ENCODE results near the gene FAM47E. TPM values are rescaled to one million over a fixed set of nuclear protein-coding genes. Genes with fewer than 3 reads are reported as not detected.

Gene FAM47E
- total RNA-seq, 2 experiments from 2014 or later = 0.18 TPM; not detected in 1

- Mint-ChIP-seq H3K36me3 (peaks cover 2% of the 10 kb centered on the region), H3K27me3 (peaks cover 5% of the 10 kb centered on the region), H3K4me3 (peak within 1 kb of the TSS; percentile 79), H3K4me1 (peaks cover 30% of the 10 kb centered on the region), H3K27ac (peak within 1 kb of the TSS; percentile 91), H3K9me3 (ENCODE audit: low read depth) (no peaks in the 10 kb centered on the region)
- peak; percentile 84 for ATAC-seq
- CTCF ChIA-PET = interaction anchor here (0.6 to 2.1 kb wide), 4 partner anchors 34 to 92 kb away, joined by 4 to 10 read pairs (median 4); no protein-coding TSS in a partner anchor
- DNase-seq = peak; percentile 76
Measured at GRCh38 chr4:76213415-76214176, 37.9 kb upstream of the FAM47E start, which contains the start of gene SCARB2. SCARB2 (minus strand) TSS chr4:76213824; CDS start chr4:76213543, 281 bp downstream.

GRCh38 chr4:76214177-76214675 lies 37.3 kb upstream of the FAM47E start:
- peak overlapping the region; percentile 79 for H3K4me3 Mint-ChIP-seq

DNA sequence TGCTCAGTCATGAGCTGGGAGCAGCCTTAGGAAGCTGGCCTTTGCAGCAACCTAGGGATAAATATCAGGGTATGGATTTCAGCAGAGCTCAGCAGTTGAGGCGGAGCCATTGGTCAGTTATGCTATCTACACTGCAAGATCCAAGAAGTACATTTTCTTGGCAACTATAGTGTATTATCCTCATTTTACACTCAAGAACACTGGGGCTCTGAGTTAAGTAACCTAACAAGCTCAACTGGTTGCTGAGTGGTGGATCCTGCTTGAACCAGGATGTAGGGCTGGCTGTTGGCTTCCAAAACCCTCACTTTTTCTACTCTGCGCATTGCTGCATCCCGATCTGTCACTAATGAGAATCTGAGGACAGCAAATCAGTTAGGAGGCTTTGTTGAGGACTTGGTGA lies 36.4 kb upstream of the FAM47E start:
- Mint-ChIP-seq H3K9me3 (ENCODE audit: low read depth) (no peaks in the 10 kb centered on the region), H3K27me3 (peaks cover 5% of the 10 kb centered on the region), H3K4me1 (peaks cover 39% of the 10 kb centered on the region), H3K27ac (no peak overlapping the region), H3K4me3 (no peak overlapping the region), H3K36me3 (peaks cover 2% of the 10 kb centered on the region)
- DNase-seq = no peak
- CTCF ChIA-PET = interaction anchor here (0.7 to 2.1 kb wide), 4 partner anchors 15 to 289 kb away, joined by 3 to 10 read pairs (median 4); no protein-coding TSS in a partner anchor
- no peak for ATAC-seq

More at GRCh38 chr4:76214177-76214675, 37.3 kb upstream of the FAM47E start:
- DNase-seq = no peak
- H3K9me3 Mint-ChIP-seq (ENCODE audit: low read depth) = no peaks in the 10 kb centered on the region
- ATAC-seq = no peak
- H3K36me3 Mint-ChIP-seq = peaks cover 2% of the 10 kb centered on the region
- peaks cover 5% of the 10 kb centered on the region for H3K27me3 Mint-ChIP-seq
- H3K4me1 Mint-ChIP-seq = peaks cover 30% of the 10 kb centered on the region
- CTCF ChIA-PET = interaction anchor here (0.6 to 2.1 kb wide), 4 partner anchors 34 to 290 kb away, joined by 3 to 10 read pairs (median 4); no protein-coding TSS in a partner anchor
- H3K27ac Mint-ChIP-seq = peak overlapping the region; percentile 91

GRCh38 chr4:76216524-76216923 lies 35.0 kb upstream of the FAM47E start:
- Mint-ChIP-seq H3K27me3 (peaks cover 5% of the 10 kb centered on the region), H3K36me3 (peaks cover 2% of the 10 kb centered on the region), H3K9me3 (ENCODE audit: low read depth) (no peaks in the 10 kb centered on the region), H3K4me1 (peaks cover 34% of the 10 kb centered on the region), H3K4me3 (no peak overlapping the region), H3K27ac (no peak overlapping the region)
- ATAC-seq = no peak
- CTCF ChIA-PET = interaction anchor here (1.0 kb wide), 1 partner anchor 36 kb away, joined by 3 read pairs; no protein-coding TSS in a partner anchor
- no peak for DNase-seq

GRCh38 chr4:76216975-76217814 lies 34.3 kb upstream of the FAM47E start:
- ATAC-seq (no peak), DNase-seq (no peak)
- H3K4me1 Mint-ChIP-seq = peaks cover 31% of the 10 kb centered on the region
- no peaks in the 10 kb centered on the region for H3K9me3 Mint-ChIP-seq (ENCODE audit: low read depth)
- peaks cover 5% of the 10 kb centered on the region for H3K27me3 Mint-ChIP-seq
- no peak overlapping the region for H3K27ac Mint-ChIP-seq
- no peak overlapping the region for H3K4me3 Mint-ChIP-seq
- CTCF ChIA-PET = interaction anchor here (1.0 kb wide), 1 partner anchor 37 kb away, joined by 3 read pairs; no protein-coding TSS in a partner anchor
- peaks cover 2% of the 10 kb centered on the region for H3K36me3 Mint-ChIP-seq

- H3K36me3 Mint-ChIP-seq = no peaks in the 10 kb centered on the region
- peaks cover 8% of the 10 kb centered on the region for H3K27me3 Mint-ChIP-seq
- no peak overlapping the region for H3K27ac Mint-ChIP-seq
- CTCF ChIA-PET = no interaction called here
- no peaks in the 10 kb centered on the region for H3K9me3 Mint-ChIP-seq (ENCODE audit: low read depth)
- ATAC-seq (no peak), DNase-seq (no peak)
- peaks cover 13% of the 10 kb centered on the region for H3K4me1 Mint-ChIP-seq
- no peak overlapping the region for H3K4me3 Mint-ChIP-seq
Measured at GRCh38 chr4:76219299-76220055, 32.0 kb upstream of the FAM47E start.

DNA sequence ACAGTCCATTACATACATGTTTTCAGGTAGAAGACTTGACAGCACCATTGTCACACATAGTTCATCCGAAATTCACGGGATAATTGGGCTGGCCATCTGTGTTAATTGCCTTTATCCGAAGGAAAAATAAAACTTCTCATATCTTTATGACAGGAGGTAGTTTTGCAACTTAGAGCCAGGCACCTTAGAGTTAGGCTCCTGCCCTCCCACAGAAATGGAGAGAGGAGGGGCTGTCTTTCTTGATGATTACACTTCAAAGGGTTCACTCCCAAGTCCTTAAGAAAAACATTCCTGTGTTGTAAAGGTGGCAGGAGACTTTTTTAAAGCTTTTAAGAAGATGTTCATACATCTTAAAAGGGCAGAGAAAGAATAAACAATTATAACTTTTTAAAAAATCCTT lies 27.4 kb upstream of the FAM47E start:
- CTCF ChIA-PET = interaction anchor here (1.1 kb wide), 1 partner anchor 18 kb away, joined by 3 read pairs; no protein-coding TSS in a partner anchor
- Mint-ChIP-seq H3K9me3 (ENCODE audit: low read depth) (peaks cover 7% of the 10 kb centered on the region), H3K36me3 (peaks cover 2% of the 10 kb centered on the region), H3K4me1 (peaks cover 9% of the 10 kb centered on the region), H3K27ac (no peak overlapping the region), H3K4me3 (no peak overlapping the region), H3K27me3 (peaks cover 21% of the 10 kb centered on the region)
- no peak for DNase-seq
- ATAC-seq = no peak

GRCh38 chr4:76226418-76226817 lies 25.1 kb upstream of the FAM47E start:
- no peak for ATAC-seq
- DNase-seq = no peak
- peaks cover 2% of the 10 kb centered on the region for H3K36me3 Mint-ChIP-seq
- no peaks in the 10 kb centered on the region for H3K4me1 Mint-ChIP-seq
- CTCF ChIA-PET = no interaction called here
- H3K9me3 Mint-ChIP-seq (ENCODE audit: low read depth) = peaks cover 8% of the 10 kb centered on the region
- no peak overlapping the region for H3K4me3 Mint-ChIP-seq
- no peak overlapping the region for H3K27ac Mint-ChIP-seq
- peaks cover 22% of the 10 kb centered on the region for H3K27me3 Mint-ChIP-seq

DNA sequence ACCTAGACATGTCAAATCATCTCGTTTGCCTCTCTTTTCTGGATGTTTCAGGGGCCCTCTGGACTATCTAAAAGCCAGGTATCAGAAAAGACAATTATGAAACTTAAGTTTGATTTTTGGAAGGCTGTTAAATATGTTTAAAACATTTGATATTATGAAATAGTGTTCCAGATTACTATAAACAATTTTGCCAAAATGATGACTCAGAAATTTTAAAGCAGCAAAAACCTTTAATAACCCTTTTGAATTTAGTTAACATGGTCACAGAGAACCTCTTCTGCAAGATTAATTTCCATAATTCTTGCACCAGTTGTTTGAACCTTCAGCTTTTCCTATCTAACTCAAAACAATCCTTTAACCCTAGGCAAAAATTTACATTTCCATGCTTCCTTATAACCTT lies 18.8 kb upstream of the FAM47E start:
- no peak for ATAC-seq
- no peak overlapping the region for H3K27ac Mint-ChIP-seq
- peaks cover 26% of the 10 kb centered on the region for H3K27me3 Mint-ChIP-seq
- no peak overlapping the region for H3K4me3 Mint-ChIP-seq
- H3K4me1 Mint-ChIP-seq = peaks cover 2% of the 10 kb centered on the region
- peaks cover 10% of the 10 kb centered on the region for H3K9me3 Mint-ChIP-seq (ENCODE audit: low read depth)
- no peak for DNase-seq
- H3K36me3 Mint-ChIP-seq = peaks cover 4% of the 10 kb centered on the region
- CTCF ChIA-PET = no interaction called here

GRCh38 chr4:76233083-76233482 lies 18.4 kb upstream of the FAM47E start:
- ATAC-seq (no peak), DNase-seq (no peak)
- Mint-ChIP-seq H3K36me3 (peaks cover 4% of the 10 kb centered on the region), H3K4me1 (peaks cover 2% of the 10 kb centered on the region), H3K27ac (no peak overlapping the region), H3K9me3 (ENCODE audit: low read depth) (peaks cover 10% of the 10 kb centered on the region), H3K27me3 (peaks cover 24% of the 10 kb centered on the region), H3K4me3 (no peak overlapping the region)
- CTCF ChIA-PET = no interaction called here

DNA sequence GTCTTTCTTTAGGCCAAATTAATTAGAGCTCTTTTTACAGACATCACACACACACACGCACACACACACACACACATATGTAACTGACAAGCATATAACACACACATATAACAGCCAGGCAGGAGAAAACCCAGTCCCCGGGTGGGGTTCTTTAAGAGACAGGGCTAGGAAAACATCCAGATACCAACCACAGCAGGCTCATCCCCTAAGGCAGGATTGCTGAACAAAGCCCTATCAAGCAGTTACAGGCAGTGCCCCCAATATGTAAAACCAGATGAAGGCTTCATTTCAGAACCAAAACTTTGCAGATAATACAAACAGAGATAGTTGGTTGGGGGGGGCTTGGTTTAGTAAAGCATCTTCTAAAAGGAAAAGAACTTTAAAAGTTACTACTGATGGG lies 18.0 kb upstream of the FAM47E start:
- Mint-ChIP-seq H3K4me1 (peaks cover 2% of the 10 kb centered on the region), H3K27ac (no peak overlapping the region), H3K4me3 (no peak overlapping the region), H3K27me3 (peaks cover 23% of the 10 kb centered on the region), H3K9me3 (ENCODE audit: low read depth) (peaks cover 10% of the 10 kb centered on the region), H3K36me3 (peaks cover 3% of the 10 kb centered on the region)
- DNase-seq (no peak), ATAC-seq (no peak)
- CTCF ChIA-PET = no interaction called here

DNA sequence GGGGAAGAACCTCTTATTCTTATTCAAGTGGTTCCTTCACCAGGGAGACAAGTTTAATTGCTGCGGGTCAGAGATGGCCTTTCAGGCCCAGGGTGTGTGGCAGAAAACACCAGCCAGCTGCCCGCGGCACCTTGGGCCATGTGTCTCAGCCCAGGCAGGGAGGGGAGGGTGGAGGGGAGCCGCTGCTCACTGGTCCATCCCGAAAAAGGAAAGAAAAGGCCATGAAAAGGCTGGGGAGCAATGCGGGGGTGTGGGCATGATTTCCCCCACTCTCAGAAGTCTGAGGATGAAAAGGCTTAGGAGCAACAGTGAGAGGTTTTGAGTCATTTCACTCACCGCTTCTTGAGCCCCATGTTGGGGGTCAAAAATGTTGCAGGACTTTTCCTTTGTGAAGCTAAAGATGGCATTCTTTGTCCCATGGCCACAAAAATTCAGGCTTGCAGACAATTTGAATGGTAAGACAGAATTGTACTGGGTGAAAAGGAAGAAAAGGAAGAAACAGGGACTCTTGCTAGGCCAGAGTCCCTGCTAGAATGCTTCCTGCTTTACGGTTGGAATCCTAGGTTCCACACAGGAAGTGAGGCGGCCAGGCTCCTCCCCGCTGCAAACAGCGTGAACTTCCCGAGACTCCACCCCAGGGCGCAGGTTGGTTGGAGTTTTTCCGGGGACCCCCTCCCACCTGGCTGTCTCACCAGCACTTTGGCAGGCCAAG lies 17.4 kb upstream of the FAM47E start:
- Mint-ChIP-seq H3K4me3 (no peak overlapping the region), H3K4me1 (peaks cover 2% of the 10 kb centered on the region), H3K27me3 (peaks cover 17% of the 10 kb centered on the region), H3K9me3 (ENCODE audit: low read depth) (peaks cover 4% of the 10 kb centered on the region), H3K27ac (no peak overlapping the region), H3K36me3 (peaks cover 1% of the 10 kb centered on the region)
- no peak for ATAC-seq
- no peak for DNase-seq
- CTCF ChIA-PET = no interaction called here

All from activated CD8-positive, alpha-beta memory T cell treated with anti-CD3 and anti-CD28 coated beads, Interleukin-2, amount 10 ng/mL, durations not matched to agents 7 days and 5 days (primary cell).